Measurements from ENCODE around the gene SVIL.

Gene SVIL

DNA sequence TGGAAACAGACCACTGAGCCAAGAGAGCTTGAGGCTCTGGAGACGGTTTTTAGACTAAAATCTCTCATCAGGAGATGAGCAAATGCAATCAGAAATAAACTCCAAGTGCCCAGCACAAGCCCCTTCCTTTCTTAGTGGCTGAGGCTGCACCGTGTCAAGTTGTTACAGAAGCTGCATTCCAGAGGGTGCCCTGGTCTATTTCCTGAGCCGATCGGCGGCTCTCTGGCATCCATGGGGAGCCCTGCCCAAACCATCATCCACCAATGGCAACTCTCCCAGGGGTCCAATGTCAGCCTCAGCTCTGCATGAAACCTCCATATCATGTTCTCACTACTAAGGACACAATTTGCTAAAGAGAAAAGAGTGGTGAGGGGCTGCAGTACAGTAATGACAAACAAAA is 89.6 kb downstream of the SVIL start:
- DNase-seq (ENCODE audit: low spot score): no peak
- H3K27ac ChIP-seq: no peak overlapping the region
- ChIA-PET POLR2A (ENCODE audit: low non-redundant PET) (no interaction called here), CTCF (interaction anchor here (0.7 kb wide), 1 partner anchor 32 kb away, joined by 3 read pairs; no protein-coding TSS in a partner anchor)
- TF ChIP-seq CTCF (conservative IDR thresholded peaks at IDR 0.05; ENCODE audit: low read depth): no peak

- no peak for TF ChIP-seq CTCF (conservative IDR thresholded peaks at IDR 0.05; ENCODE audit: low read depth)
- ChIA-PET POLR2A (ENCODE audit: low non-redundant PET) (no interaction called here), CTCF (no interaction called here)
- no peak for DNase-seq (ENCODE audit: low spot score)
- no peak overlapping the region for H3K27ac ChIP-seq
Observed at GRCh38 chr10:29543715-29544114, 91.1 kb downstream of the SVIL start.

- ChIA-PET POLR2A (ENCODE audit: low non-redundant PET) (no interaction called here), CTCF (no interaction called here)
- no peak overlapping the region for H3K27ac ChIP-seq
- TF ChIP-seq CTCF (conservative IDR thresholded peaks at IDR 0.05; ENCODE audit: low read depth): no peak
- DNase-seq (ENCODE audit: low spot score): no peak
Observed at GRCh38 chr10:29542723-29543122, 92.0 kb downstream of the SVIL start.

DNA sequence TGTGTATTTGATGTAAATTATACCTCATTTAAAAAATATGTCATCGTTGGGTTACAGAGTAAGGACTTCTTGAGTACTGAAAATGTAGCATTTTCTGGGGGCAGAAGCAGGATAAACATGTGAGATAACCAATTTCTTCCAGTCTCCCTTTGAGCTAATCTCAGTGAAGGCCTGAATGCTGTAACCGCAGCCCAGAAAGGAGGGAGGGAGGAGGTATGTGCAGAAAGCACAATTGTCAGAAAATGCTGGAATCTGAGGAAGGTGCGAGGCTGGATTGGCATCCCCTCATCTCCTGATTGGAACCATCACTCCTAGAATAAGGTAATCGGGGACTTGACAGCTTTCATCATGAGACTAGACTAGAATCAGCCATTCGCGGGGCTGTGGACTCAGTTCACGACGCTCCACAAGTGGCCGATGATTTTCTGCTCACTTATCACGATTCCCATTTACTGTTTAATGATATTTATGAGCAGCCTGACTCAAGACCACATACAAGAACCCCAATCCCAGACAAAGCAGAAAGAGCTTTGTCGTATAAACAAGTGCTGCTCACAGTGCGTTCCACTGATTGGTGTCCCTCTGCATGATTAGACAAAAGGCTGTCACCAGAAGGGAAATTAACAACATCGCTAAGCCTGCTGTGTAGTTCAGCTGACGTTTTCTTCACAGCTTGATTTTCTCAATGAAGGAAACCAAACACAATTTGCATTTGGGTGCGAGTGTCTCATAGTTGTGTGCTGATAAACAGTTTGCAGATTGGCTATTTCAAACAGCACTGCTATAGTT is 93.2 kb downstream of the SVIL start:
- DNase-seq (ENCODE audit: low spot score): no peak
- H3K27ac ChIP-seq: no peak overlapping the region
- POLR2A ChIA-PET (ENCODE audit: low non-redundant PET): no interaction called here
- no peak for TF ChIP-seq CTCF (conservative IDR thresholded peaks at IDR 0.05; ENCODE audit: low read depth)
- CTCF ChIA-PET: no interaction called here

DNA sequence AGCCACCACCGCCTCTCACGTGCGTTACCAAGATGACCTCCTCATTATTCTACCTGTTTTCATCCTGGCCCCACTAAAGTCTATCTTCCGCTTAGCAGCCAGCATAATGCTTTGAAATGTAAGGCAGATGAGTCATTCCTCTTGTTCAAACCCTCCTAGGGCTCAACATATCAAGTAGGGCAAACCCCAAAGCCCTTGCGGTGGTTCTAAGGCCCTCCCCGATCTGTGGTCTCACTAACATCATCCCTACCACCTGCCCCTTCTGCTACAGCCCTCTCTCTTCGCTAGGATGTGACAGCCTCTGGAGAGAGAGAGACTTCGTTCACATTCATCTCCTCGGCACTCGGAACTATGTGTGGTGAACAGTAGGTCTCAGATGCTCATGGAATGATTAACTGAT is 94.8 kb downstream of the SVIL start:
- POLR2A ChIA-PET (ENCODE audit: low non-redundant PET): no interaction called here

DNA sequence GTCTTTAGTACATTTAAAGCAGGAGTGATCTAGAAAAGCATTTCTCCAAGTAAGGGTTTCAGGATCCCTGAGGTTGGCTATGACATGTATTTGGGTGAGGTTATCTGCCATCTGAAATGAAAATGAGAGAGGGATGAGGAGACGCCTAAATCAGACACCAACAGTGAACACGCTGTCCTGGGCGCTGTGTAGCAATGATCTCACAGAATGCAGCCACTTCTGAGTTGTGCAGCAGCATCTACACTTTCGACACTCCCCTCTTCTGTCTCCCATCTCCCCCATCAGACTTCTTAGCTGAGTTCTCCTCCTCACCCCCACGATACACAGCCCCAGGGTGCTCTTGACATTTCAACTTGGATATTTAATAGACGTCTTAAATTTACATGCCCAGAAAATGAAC is 95.4 kb downstream of the SVIL start:
- ChIA-PET CTCF (no interaction called here), POLR2A (ENCODE audit: low non-redundant PET) (no interaction called here)
- TF ChIP-seq CTCF (conservative IDR thresholded peaks at IDR 0.05; ENCODE audit: low read depth): no peak

More for the DNA sequence above, 94.8 kb downstream of the SVIL start:
- no peak overlapping the region for H3K27ac ChIP-seq
- CTCF ChIA-PET: no interaction called here
- DNase-seq (ENCODE audit: low spot score): no peak
- TF ChIP-seq CTCF (conservative IDR thresholded peaks at IDR 0.05; ENCODE audit: low read depth): no peak

More for the DNA sequence above, 95.4 kb downstream of the SVIL start:
- no peak for DNase-seq (ENCODE audit: low spot score)
- H3K27ac ChIP-seq: no peak overlapping the region
